ENCODE data around the gene CCT8.
"Not testable (repeated sequence)": the region's sequence is repeated elsewhere in the genome, so short reads cannot be mapped to it uniquely, and the experiment has no call there.

Gene CCT8

GRCh38 chr21:29022166-29022565, 51.3 kb downstream of the CCT8 start:
- DNase-seq (ENCODE audit: low spot score): no peak

- DNase-seq (ENCODE audit: low spot score): no peak
These were observed 54.9 kb downstream of the CCT8 start for GRCh38 chr21:29018540-29018939.

- DNase-seq (ENCODE audit: low spot score): no peak
These were observed 55.7 kb downstream of the CCT8 start for GRCh38 chr21:29017639-29018237.

DNA sequence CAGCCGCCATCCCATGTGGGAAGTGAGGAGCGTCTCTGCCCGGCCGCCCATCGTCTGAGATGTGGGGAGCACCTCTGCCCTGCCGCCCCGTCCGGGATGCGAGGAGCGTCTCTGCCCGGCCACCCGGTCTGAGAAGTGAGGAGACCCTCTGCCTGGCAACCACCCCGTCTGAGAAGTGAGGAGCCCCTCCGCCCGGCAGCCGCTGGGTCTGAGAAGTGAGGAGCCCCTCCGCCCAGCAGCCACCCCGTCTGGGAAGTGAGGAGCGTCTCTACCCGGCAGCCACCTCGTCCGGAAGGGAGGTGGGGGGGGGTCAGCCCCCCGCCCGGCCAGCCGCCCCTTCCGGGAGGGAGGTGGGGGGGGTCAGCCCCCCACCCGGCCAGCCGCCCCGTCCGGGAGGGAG, 62.2 kb downstream of the CCT8 start:
- not testable (repeated sequence) for DNase-seq (ENCODE audit: low spot score)

DNA sequence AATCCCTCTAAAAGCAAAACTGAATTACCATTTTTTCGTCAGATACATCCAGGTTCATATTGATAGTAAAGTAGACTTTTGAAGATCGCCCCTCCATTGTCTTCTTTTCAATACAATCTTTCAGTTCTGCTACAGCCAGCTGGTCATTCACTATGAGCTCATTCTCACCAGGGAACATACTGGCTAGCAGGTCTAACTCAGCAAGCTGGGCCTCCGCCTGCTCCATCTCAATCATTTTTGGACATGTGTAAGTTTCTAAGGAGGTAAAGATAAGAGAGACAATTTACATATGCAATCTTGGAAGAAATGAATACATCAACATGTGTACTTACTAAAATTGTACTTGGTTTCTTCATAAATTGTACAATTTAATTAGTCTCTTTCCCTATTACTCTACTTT, 65.1 kb downstream of the CCT8 start:
- no peak for DNase-seq (ENCODE audit: low spot score)

DNA sequence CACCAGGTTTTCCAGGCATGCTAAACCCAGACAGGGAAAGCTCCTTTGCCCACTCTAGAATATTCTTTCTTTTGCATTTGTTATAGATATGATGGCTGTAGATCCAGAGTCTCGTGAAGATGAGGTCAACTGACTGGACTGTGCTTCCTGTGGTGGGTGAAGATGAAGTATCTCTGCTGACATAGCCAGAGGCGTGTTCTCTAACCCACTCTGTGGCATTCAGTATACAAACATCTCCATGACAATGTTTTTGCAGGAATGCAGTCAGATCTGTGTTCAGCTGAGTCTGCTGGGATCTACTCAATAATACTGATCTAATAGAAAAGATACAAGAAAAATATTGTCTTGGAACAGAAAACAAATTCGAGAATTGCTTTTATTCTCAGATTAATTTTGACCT, 65.6 kb downstream of the CCT8 start:
- no peak for DNase-seq (ENCODE audit: low spot score)

DNA sequence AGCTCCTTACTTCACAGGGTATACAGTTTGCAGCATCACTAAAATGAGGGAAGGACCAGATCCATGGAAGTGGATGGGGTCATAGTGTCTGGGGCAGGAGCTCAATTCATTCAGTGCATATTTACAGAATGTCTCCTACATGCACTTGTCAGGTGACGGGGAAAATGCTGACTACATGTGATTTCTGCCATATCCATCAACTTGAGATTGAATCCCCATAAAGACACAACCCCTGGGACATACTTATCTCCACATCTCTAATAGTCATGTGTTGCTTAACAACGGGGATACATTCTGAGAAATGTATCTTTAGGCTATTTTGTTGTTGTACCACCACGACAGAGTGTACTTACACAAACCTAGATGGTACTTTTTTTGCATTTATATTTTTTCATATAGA, 66.3 kb downstream of the CCT8 start:
- no peak for DNase-seq (ENCODE audit: low spot score)
